HUES64 (cell line): ENCODE results near the gene CORO2B.

Experiments used
- H3K27ac ChIP-seq: 2 replicates; pipeline ENCODE4 v1.7.0; 2013; ENCODE audit warnings: low read depth, low read length, inconsistent platforms
- H3K27me3 ChIP-seq: 2 replicates; pipeline ENCODE4 v1.6.1; 2013; ENCODE audit warnings: mild to moderate bottlenecking, low read length; ENCODE audit not compliant: insufficient read depth
- H3K36me3 ChIP-seq: 2 replicates; pipeline ENCODE4 v1.6.1; 2013; ENCODE audit warnings: mild to moderate bottlenecking, low read length; ENCODE audit not compliant: insufficient read depth
- H3K4me1 ChIP-seq: 2 replicates; pipeline ENCODE4 v1.6.1; 2013; ENCODE audit warnings: mild to moderate bottlenecking, low read length, moderate library complexity; ENCODE audit not compliant: insufficient read depth
- H3K4me3 ChIP-seq: 2 replicates; pipeline ENCODE4 v1.5.1; 2013; ENCODE audit warnings: mild to moderate bottlenecking, low read length, moderate library complexity
- H3K9ac ChIP-seq: 2 replicates; pipeline ENCODE4 v1.6.1; 2013; ENCODE audit warnings: mild to moderate bottlenecking, low read depth, low read length
- H3K9me3 ChIP-seq: 2 replicates; pipeline ENCODE4 v1.6.1; 2013; ENCODE audit warnings: low read depth, low read length; ENCODE audit not compliant: insufficient read depth
- WGBS: fragments of 150-250, 120-280 bp; methylation state at CpG from one replicate; pipeline ENCODE4 v1.1.7; 2013; ENCODE audit warnings: missing lambda C conversion rate; 5-methylcytosine and 5-hydroxymethylcytosine counted together

CORO2B gene

DNA sequence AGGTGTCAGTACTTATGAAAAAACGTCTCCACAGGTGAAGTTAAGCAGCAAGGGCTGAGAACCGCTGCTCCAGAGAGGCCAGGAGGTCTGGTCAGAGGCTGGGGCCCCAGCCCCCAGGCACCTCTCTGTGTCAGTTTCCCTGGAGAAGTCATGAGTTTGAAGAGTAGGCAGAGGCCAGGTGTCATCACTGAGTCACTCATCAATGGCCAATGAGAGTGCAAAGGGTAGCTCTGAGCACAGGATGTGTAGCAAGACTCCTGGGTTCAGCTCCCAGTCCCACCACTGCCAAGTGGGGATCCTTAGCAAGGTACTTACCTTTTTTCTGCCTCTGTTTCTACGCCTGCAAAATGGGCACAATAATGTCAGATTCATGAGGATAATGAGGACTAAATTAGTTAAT lies 47.9 kb downstream of the CORO2B start:
- peaks cover 12% of the 10 kb centered on the region for H3K4me1 ChIP-seq
- no peaks in the 10 kb centered on the region for H3K9me3 ChIP-seq
- H3K27me3 ChIP-seq = no peaks in the 10 kb centered on the region
- no peak overlapping the region for H3K27ac ChIP-seq
- H3K4me3 ChIP-seq = no peak overlapping the region
- H3K9ac ChIP-seq = no peak overlapping the region
- H3K36me3 ChIP-seq = no peaks in the 10 kb centered on the region
- 73% methylated on average over 2 of the region's 3 CpGs for whole genome bisulfite sequencing

DNA sequence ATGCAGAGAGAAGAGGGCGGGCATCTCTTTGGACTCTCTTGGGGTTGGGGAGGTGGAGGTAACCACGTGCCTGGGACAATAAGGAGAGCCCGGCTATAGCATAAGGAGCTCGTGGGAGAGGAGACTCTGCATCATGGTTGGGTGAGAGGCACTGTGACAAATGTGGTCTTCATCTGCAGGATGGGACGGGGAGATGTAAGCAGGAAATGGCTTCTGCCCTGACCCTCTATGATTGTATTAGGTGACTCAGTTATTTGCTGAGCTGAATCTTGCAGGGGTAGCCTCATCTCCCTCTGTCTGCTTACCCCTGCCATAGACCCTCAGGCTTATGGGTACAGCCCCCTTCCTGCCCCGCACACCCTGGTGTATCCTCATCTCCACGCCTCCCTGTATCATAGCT lies 48.7 kb downstream of the CORO2B start:
- Histone ChIP-seq H3K36me3 (no peaks in the 10 kb centered on the region), H3K4me3 (no peak overlapping the region), H3K27me3 (no peaks in the 10 kb centered on the region), H3K27ac (no peak overlapping the region), H3K9me3 (no peaks in the 10 kb centered on the region), H3K4me1 (peaks cover 12% of the 10 kb centered on the region), H3K9ac (no peak overlapping the region)
- WGBS = 89% methylated on average over 7 of the region's 7 CpGs

GRCh38 chr15:68627995-68628394 lies 49.2 kb downstream of the CORO2B start:
- WGBS = 89% methylated on average over 2 of the region's 2 CpGs
- no peaks in the 10 kb centered on the region for H3K9me3 ChIP-seq
- no peaks in the 10 kb centered on the region for H3K36me3 ChIP-seq
- H3K4me3 ChIP-seq = no peak overlapping the region
- no peak overlapping the region for H3K27ac ChIP-seq
- no peak overlapping the region for H3K9ac ChIP-seq
- H3K4me1 ChIP-seq = peaks cover 12% of the 10 kb centered on the region
- H3K27me3 ChIP-seq = no peaks in the 10 kb centered on the region

GRCh38 chr15:68629519-68630210 lies 50.9 kb downstream of the CORO2B start:
- Histone ChIP-seq H3K4me1 (peaks cover 7% of the 10 kb centered on the region), H3K27ac (no peak overlapping the region), H3K36me3 (no peaks in the 10 kb centered on the region), H3K4me3 (no peak overlapping the region), H3K27me3 (no peaks in the 10 kb centered on the region), H3K9ac (no peak overlapping the region), H3K9me3 (no peaks in the 10 kb centered on the region)
- 88% methylated on average over 6 of the region's 8 CpGs for WGBS

- H3K4me1 ChIP-seq = peaks cover 7% of the 10 kb centered on the region
- H3K36me3 ChIP-seq = no peaks in the 10 kb centered on the region
- no peak overlapping the region for H3K4me3 ChIP-seq
- H3K9me3 ChIP-seq = no peaks in the 10 kb centered on the region
- 94% methylated on average over 9 of the region's 9 CpGs for WGBS
- H3K27ac ChIP-seq = no peak overlapping the region
- no peak overlapping the region for H3K9ac ChIP-seq
- no peaks in the 10 kb centered on the region for H3K27me3 ChIP-seq
Measured at GRCh38 chr15:68630211-68630555, 51.4 kb downstream of the CORO2B start.

- Histone ChIP-seq H3K27me3 (no peaks in the 10 kb centered on the region), H3K9ac (no peak overlapping the region), H3K4me1 (peaks cover 5% of the 10 kb centered on the region), H3K27ac (no peak overlapping the region), H3K36me3 (no peaks in the 10 kb centered on the region), H3K4me3 (no peak overlapping the region), H3K9me3 (no peaks in the 10 kb centered on the region)
- 96% methylated on average over 8 of the region's 8 CpGs for WGBS
Measured at GRCh38 chr15:68630836-68631235, 52.0 kb downstream of the CORO2B start.

DNA sequence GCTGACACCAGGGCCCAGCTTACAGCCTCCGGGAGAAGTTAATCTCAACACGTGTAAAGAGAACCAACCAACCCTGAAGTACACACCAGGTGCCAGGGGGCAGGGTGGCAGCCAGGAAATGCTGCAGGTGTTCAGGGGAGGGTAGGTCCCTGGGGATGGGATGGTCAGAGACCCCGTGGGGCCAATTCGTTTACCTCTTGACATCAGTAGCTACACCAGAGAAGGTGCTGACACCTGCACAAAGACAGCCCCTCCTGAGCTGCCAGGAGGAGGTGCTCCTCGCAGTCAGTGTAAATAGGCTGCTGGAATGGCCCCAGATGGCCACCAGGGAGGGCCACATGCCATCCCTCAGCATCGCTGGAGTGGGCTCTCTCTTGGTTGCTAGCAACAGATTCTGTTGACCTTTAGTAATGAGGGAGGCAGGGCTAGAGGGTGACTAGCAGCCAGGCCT lies 52.8 kb downstream of the CORO2B start:
- Histone ChIP-seq H3K9me3 (no peaks in the 10 kb centered on the region), H3K4me1 (no peaks in the 10 kb centered on the region; the same call in 1 of the 2 replicates)
- WGBS = 74% methylated on average over 6 of the region's 6 CpGs

GRCh38 chr15:68632101-68632500 lies 53.3 kb downstream of the CORO2B start:
- no peak overlapping the region for H3K9ac ChIP-seq
- H3K36me3 ChIP-seq = no peaks in the 10 kb centered on the region
- H3K9me3 ChIP-seq = no peaks in the 10 kb centered on the region
- H3K4me1 ChIP-seq = no peaks in the 10 kb centered on the region; the same call in 1 of the 2 replicates
- no peaks in the 10 kb centered on the region for H3K27me3 ChIP-seq
- WGBS = 92% methylated on average over 9 of the region's 9 CpGs
- no peak overlapping the region for H3K4me3 ChIP-seq
- H3K27ac ChIP-seq = no peak overlapping the region

More for the DNA sequence above, 52.8 kb downstream of the CORO2B start:
- Histone ChIP-seq H3K9ac (no peak overlapping the region), H3K4me3 (no peak overlapping the region), H3K36me3 (no peaks in the 10 kb centered on the region), H3K27ac (no peak overlapping the region), H3K27me3 (no peaks in the 10 kb centered on the region)

GRCh38 chr15:68633231-68634121 lies 54.7 kb downstream of the CORO2B start:
- no peaks in the 10 kb centered on the region for H3K9me3 ChIP-seq
- H3K9ac ChIP-seq = no peak overlapping the region
- H3K27me3 ChIP-seq = no peaks in the 10 kb centered on the region
- H3K27ac ChIP-seq = no peak overlapping the region
- no peaks in the 10 kb centered on the region; the same call in 1 of the 2 replicates for H3K4me1 ChIP-seq
- H3K4me3 ChIP-seq = no peak overlapping the region
- H3K36me3 ChIP-seq = no peaks in the 10 kb centered on the region
- 93% methylated on average over 8 of the region's 10 CpGs for WGBS

DNA sequence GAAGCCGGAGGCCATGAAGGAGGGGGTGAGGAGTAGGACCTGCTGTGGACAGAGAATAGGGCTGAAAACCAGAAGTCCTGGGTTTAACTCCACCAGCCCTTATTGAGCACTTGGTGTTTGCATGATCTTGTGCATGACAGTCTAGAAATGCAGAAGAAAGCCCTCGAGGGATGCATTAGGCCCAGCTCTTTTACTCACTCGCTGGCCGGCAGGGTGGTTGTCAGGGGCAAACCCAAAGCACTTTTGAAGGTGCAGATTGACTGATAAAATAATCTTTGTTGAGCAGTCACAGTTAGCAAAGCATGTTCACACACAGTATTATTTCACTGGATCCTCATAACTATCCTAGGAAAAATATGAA lies 55.3 kb downstream of the CORO2B start:
- no peak overlapping the region for H3K4me3 ChIP-seq
- no peaks in the 10 kb centered on the region for H3K27me3 ChIP-seq
- no peaks in the 10 kb centered on the region for H3K9me3 ChIP-seq
- no peaks in the 10 kb centered on the region; the same call in 1 of the 2 replicates for H3K4me1 ChIP-seq
- H3K27ac ChIP-seq = no peak overlapping the region
- no peak overlapping the region for H3K9ac ChIP-seq
- 96% methylated on average over 4 of the region's 4 CpGs for WGBS
- H3K36me3 ChIP-seq = no peaks in the 10 kb centered on the region

GRCh38 chr15:68634531-68634930 lies 55.7 kb downstream of the CORO2B start:
- no peaks in the 10 kb centered on the region for H3K9me3 ChIP-seq
- H3K36me3 ChIP-seq = no peaks in the 10 kb centered on the region
- 91% methylated on average over 6 of the region's 6 CpGs for WGBS
- H3K4me1 ChIP-seq = no peaks in the 10 kb centered on the region; the same call in 1 of the 2 replicates
- no peak overlapping the region for H3K27ac ChIP-seq
- H3K27me3 ChIP-seq = no peaks in the 10 kb centered on the region
- H3K4me3 ChIP-seq = no peak overlapping the region
- H3K9ac ChIP-seq = no peak overlapping the region
